ENCODE data around the gene GSG1L.

GSG1L gene

DNA sequence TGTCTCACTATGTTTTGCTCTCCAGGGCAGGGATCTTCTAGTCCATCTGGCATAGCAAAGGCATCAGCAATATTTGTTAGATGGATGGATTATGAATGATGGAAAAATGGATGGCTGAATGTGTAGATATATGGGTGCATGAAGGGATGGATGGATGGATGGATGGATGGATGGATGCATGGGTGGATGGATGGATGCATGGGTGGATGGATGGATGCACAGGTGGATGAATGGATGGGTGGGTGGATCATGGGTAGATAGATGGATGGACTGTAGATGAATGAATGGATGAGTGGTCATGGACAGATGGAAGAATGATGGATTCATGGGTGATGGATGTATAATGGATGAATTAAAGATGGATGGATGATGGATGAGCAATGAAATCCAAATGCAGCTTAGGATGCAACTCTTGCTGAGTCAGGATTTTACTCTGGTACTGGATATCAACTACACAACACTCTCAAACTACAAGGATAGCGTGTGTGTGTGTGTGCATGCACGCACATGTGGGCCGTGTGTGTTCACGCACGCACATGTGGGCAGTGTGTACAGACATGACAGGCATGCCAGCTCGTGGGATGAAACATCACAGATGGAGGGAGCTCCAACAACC is 34.0 kb downstream of the GSG1L start:
- no peaks in the 10 kb centered on the region for H3K9me3 Mint-ChIP-seq (ENCODE audit: low read depth)
- H3K36me3 Mint-ChIP-seq = no peaks in the 10 kb centered on the region
- H3K4me3 Mint-ChIP-seq = no peak overlapping the region
- no peak overlapping the region for H3K27ac Mint-ChIP-seq
- peaks cover 5% of the 10 kb centered on the region for H3K27me3 Mint-ChIP-seq
- H3K4me1 Mint-ChIP-seq (ENCODE audit: low read depth) = no peaks in the 10 kb centered on the region

DNA sequence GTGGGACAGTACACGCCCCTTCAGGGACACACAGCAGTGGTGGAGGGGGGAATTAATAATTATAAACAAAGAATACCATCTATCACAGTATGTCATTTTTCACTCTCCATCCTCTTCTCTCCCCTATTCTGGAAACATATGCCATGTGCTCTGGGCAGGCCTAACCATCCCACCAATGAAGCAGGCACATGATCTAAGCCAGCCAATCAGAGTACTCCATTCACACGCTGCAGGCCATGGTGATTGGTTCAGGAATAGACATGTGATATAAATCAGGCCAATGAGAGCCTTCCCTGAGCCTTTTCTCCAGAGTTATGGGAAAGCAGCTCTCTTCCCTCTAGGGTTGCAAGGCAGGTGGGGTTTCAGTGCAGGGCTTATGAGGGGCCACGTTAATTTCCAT is 36.5 kb downstream of the GSG1L start:
- H3K4me3 Mint-ChIP-seq = no peak overlapping the region
- H3K27ac Mint-ChIP-seq = no peak overlapping the region
- no peaks in the 10 kb centered on the region for H3K36me3 Mint-ChIP-seq
- no peaks in the 10 kb centered on the region for H3K4me1 Mint-ChIP-seq (ENCODE audit: low read depth)
- H3K27me3 Mint-ChIP-seq = no peaks in the 10 kb centered on the region
- no peaks in the 10 kb centered on the region for H3K9me3 Mint-ChIP-seq (ENCODE audit: low read depth)

DNA sequence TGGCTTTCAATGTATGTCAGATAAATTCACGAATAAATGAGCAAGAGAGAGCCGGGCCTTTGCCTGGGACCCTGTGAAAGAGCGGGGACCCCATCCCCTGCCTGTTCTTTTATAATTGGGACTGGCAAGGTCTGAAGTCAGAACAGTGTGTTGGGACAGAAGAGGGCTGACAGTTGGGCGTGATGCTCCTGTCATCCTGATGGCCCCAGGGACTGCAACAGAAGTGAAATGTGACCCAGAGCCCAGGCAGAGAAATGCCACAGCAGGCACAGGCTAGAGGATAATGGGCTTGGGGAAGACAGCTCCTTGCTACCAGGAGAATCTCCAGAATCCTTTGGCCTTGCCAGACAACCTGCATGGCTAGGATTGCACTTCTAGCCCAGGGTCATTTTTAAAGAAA is 37.9 kb downstream of the GSG1L start:
- peaks cover 1% of the 10 kb centered on the region for H3K27me3 Mint-ChIP-seq
- H3K9me3 Mint-ChIP-seq (ENCODE audit: low read depth) = peaks cover 4% of the 10 kb centered on the region
- no peaks in the 10 kb centered on the region for H3K4me1 Mint-ChIP-seq (ENCODE audit: low read depth)
- no peak overlapping the region for H3K4me3 Mint-ChIP-seq
- H3K27ac Mint-ChIP-seq = no peak overlapping the region
- H3K36me3 Mint-ChIP-seq = no peaks in the 10 kb centered on the region

DNA sequence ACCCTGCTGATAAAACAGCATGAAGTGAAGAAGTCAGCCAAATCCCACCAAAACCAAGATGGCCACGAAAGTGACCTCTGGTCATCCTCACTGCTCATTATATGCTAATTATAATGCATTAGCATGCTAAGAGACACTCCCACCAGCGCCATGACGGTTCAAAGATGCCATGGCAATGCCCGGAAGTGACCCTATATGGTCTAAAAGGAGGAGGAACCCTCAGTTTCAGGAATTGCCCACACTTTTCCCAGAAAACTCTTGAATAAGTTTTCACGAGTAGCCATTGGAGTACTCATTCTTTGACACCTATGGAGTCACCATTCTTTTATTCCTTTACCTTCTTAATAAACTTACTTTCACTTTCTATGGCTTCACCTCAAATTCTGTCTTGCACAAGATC is 44.3 kb downstream of the GSG1L start:
- Mint-ChIP-seq H3K4me3 (no peak overlapping the region), H3K27me3 (peaks cover 11% of the 10 kb centered on the region), H3K4me1 (ENCODE audit: low read depth) (no peaks in the 10 kb centered on the region), H3K36me3 (peaks cover 2% of the 10 kb centered on the region), H3K9me3 (ENCODE audit: low read depth) (peaks cover 4% of the 10 kb centered on the region), H3K27ac (no peak overlapping the region)

DNA sequence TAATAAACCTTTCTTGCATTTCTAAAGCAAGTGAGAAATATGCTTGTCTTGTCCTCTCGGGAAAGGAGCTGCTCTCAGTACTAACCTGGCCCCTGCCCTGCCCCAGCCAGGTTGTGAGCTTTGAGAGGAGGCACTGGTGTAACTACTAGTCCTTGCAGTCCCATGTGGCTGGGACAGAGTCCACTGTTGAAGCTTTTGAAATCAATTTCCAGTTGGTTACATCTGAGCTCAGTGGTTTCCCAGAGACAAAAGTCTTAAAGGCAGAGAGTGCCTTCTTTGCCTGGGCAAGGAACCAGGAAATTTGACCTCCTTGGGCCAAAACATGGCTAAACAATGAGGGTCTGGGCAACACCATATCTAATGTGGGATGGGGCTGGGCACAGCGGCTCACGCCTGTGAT is 48.7 kb downstream of the GSG1L start:
- Mint-ChIP-seq H3K4me3 (no peak overlapping the region), H3K36me3 (peaks cover 2% of the 10 kb centered on the region), H3K4me1 (ENCODE audit: low read depth) (no peaks in the 10 kb centered on the region), H3K9me3 (ENCODE audit: low read depth) (no peaks in the 10 kb centered on the region), H3K27me3 (peaks cover 11% of the 10 kb centered on the region), H3K27ac (no peak overlapping the region)

DNA sequence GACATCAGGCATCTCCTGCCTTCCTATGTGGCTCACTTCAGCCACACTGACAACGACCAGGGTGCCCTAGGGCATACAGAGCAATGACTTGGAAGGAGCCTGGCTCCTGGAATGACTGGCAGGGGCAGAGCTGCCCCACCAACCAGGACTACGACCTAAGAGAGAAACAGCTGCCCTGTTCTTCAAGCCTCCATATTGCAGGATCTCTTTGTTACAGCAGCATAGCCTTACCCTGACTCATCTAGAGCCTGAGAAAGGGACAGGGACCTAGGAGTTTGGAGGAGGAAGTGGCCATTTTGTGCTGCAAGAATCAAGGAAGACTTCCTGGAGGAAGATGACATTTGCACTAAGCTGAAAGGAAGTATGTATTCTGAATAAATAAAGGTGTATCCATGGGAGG is 49.6 kb downstream of the GSG1L start:
- peaks cover 10% of the 10 kb centered on the region for H3K27me3 Mint-ChIP-seq
- no peak overlapping the region for H3K4me3 Mint-ChIP-seq
- H3K36me3 Mint-ChIP-seq = peaks cover 1% of the 10 kb centered on the region
- no peaks in the 10 kb centered on the region for H3K9me3 Mint-ChIP-seq (ENCODE audit: low read depth)
- no peak overlapping the region for H3K27ac Mint-ChIP-seq
- no peaks in the 10 kb centered on the region for H3K4me1 Mint-ChIP-seq (ENCODE audit: low read depth)

DNA sequence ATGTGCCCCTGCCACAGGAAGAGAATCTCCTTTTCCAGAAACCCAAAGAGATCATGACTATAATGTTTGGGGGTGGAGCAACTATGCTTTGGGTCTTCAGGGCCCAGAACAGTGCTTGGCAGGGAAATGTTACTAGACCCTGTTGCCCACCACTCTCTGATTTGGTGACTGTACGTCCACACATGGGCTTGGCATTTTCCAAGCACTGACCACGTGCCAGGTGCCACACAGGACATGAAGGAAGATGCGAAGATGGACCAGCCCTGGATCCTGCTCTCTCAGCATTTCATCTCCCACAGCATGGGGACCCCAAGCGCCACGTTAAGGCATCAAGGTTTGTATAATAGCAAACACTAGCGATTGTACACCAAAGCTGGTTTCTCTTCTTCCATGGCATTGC is 50.1 kb downstream of the GSG1L start:
- Mint-ChIP-seq H3K4me1 (ENCODE audit: low read depth) (no peaks in the 10 kb centered on the region), H3K27ac (no peak overlapping the region), H3K36me3 (no peaks in the 10 kb centered on the region), H3K9me3 (ENCODE audit: low read depth) (no peaks in the 10 kb centered on the region), H3K4me3 (no peak overlapping the region), H3K27me3 (peaks cover 10% of the 10 kb centered on the region)

DNA sequence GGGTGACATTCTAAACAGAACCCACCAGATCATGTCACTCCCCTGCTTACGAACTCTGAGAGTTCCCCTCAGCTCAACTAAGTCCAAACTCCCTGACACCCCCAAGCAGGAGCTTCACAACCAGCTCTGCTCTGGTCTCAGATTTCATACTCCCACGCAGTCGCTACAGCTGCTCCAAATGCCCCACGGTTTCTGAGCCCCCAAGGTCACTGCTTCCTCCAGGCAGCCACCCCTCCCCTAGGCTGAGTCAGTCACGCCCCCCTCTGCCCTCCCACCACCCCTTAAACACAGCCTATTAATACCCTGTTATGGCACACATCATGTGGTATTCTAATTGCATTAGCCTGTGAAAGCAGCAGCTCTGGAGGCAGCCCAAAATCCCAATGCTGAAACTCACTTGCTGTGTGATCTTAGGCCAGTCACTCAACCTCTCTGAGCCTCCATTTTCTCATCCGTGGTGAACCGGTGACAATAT is 51.5 kb downstream of the GSG1L start:
- H3K4me1 Mint-ChIP-seq (ENCODE audit: low read depth) = no peaks in the 10 kb centered on the region
- no peaks in the 10 kb centered on the region for H3K36me3 Mint-ChIP-seq
- H3K27ac Mint-ChIP-seq = no peak overlapping the region
- no peak overlapping the region for H3K4me3 Mint-ChIP-seq
- H3K27me3 Mint-ChIP-seq = peaks cover 10% of the 10 kb centered on the region
- no peaks in the 10 kb centered on the region for H3K9me3 Mint-ChIP-seq (ENCODE audit: low read depth)

DNA sequence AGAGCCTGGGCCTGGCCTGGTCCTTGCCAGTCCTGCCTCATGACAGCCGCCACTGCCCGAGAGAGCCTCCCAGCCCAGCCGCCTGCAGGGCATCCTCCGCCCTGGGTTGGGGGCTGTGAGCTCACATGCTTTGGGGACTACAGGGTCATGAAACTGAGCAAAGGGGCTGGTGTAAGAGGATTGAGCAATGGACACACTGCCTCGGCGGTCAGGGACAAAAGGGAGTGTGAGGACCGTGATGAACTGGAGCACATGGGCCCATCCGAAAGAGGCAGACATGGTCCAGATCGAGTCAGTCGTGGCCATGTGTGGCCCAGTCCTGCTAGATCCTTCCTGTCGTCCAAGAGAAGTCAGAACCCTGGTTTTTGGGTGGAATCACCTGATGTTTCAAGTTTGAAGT is 52.3 kb downstream of the GSG1L start:
- H3K4me1 Mint-ChIP-seq (ENCODE audit: low read depth) = no peaks in the 10 kb centered on the region
- H3K4me3 Mint-ChIP-seq = no peak overlapping the region
- no peaks in the 10 kb centered on the region for H3K9me3 Mint-ChIP-seq (ENCODE audit: low read depth)
- no peaks in the 10 kb centered on the region for H3K36me3 Mint-ChIP-seq
- H3K27me3 Mint-ChIP-seq = peaks cover 5% of the 10 kb centered on the region
- H3K27ac Mint-ChIP-seq = no peak overlapping the region

DNA sequence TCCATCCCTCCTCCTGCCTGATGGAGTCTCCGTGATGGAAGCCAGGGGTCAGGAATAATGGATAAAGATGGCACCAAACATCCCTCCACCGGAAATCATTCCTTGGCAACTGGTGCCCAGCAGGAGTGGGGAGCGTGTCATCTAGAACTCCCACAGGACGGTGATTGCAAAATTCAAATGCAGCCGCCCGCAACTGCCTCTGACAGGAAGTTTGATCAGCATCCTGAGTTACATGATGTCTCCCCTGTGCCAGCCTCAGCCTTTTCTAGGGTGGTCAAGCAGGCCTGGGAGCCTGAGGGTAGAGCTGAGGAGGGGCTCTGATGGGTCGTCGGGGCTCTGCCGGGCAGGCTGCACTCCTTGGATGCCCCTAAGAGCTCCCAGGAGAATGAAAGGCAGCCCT is 52.8 kb downstream of the GSG1L start:
- Mint-ChIP-seq H3K9me3 (ENCODE audit: low read depth) (no peaks in the 10 kb centered on the region), H3K36me3 (no peaks in the 10 kb centered on the region), H3K27ac (no peak overlapping the region), H3K27me3 (peaks cover 5% of the 10 kb centered on the region), H3K4me3 (no peak overlapping the region), H3K4me1 (ENCODE audit: low read depth) (no peaks in the 10 kb centered on the region)

DNA sequence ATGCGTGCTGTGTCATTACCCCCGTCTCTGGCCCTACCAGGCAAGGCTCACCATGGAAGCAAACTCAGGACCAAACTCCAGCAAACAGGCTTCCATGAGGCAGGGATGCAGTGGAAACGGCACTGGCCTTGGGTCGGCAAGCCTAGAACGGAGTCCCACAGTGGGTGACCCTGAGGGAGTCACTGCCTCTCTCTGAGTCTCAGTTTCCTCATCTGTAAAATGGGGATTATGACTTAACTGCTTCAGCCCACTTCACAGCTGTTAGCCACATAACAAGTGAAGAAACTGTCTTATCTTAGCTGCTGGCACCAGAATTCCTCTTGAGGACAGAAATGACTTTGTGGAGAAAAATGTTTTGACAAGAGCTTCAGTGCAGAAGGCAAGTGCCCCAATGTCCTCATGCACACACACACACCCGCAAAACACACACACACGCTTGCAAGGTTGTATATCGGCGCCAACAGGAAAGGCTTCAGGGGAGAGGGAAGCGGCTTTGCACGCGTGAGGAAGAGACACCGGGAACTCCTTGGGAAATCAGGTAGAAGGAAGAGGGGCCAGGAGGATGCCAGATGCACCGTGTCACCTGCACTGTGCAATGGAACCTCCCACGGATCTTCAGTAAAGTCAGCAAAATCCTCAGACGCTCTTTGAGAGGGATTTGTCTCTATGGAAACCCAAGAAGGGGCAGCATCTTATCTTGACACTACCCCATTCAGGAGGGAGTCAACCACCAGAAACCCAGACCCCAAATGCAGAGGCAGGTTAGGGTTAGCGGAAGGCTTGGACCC is 53.7 kb downstream of the GSG1L start:
- H3K36me3 Mint-ChIP-seq = no peaks in the 10 kb centered on the region
- H3K9me3 Mint-ChIP-seq (ENCODE audit: low read depth) = no peaks in the 10 kb centered on the region
- H3K27ac Mint-ChIP-seq = no peak overlapping the region
- H3K4me1 Mint-ChIP-seq (ENCODE audit: low read depth) = no peaks in the 10 kb centered on the region
- H3K27me3 Mint-ChIP-seq = peaks cover 3% of the 10 kb centered on the region
- no peak overlapping the region for H3K4me3 Mint-ChIP-seq

DNA sequence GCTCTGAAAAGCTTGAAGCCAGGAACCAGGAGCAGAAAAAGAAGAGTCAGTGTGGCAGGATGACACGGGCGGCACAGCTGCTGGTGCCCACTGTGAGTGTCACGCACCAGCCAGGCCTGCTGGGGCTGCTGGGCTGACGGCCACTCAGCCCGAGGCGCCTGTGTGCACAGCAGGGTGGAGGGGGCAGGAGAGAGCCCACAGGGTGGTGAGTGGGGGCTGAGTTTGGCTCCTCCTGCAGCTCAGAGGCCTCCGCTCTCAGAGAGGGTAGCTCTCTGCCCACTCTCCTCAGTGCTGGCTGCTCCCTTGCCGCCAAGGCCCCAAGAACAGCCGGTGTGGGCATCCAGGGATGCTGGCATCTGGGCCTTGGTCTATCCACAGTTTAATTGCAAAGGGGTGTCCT is 59.6 kb downstream of the GSG1L start:
- Mint-ChIP-seq H3K4me3 (no peak overlapping the region), H3K36me3 (no peaks in the 10 kb centered on the region), H3K27me3 (peaks cover 2% of the 10 kb centered on the region), H3K4me1 (ENCODE audit: low read depth) (no peaks in the 10 kb centered on the region), H3K27ac (no peak overlapping the region), H3K9me3 (ENCODE audit: low read depth) (no peaks in the 10 kb centered on the region)

DNA sequence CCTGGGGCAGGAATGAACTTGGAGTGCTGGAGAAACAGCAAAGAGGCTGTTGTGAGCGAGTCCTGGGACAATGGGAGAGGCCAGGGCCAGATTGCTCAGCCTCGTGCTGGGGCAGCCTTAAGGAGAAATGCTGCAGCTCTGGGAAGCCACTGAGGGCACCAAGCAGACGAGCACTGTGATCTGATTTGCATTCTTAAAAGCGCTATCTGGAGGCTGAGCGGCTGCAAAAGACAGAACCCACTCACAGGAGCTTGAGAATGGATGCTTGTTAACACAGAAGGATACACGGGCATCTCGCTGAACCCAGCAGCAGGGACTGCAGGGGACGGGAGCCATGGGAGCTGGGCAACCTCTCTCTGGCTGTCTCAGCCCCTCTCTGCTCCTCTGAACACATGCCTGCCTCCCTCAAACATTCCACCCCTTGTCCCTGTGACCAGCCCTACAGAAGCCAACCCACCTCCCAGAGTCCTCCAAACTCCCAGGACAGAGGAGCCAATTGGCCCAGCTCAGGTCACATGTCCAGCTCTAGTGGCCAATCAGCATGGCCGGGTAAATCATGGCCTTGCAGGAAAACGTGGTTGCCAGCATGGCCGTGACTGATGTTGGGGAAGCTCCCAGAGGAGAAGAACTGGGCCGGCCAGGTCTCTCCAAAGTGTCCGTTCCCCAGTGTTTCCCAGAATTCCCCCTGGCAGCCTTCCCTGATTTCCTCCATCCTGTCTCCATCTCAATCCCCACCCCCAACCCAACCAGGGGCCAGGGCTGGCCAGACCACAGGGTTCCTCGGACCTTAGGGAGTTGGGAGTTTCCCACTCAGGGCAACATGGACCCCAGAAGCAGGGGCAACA is 60.3 kb downstream of the GSG1L start:
- H3K4me3 Mint-ChIP-seq = no peak overlapping the region
- H3K4me1 Mint-ChIP-seq (ENCODE audit: low read depth) = no peaks in the 10 kb centered on the region
- H3K36me3 Mint-ChIP-seq = no peaks in the 10 kb centered on the region
- H3K9me3 Mint-ChIP-seq (ENCODE audit: low read depth) = no peaks in the 10 kb centered on the region
- H3K27me3 Mint-ChIP-seq = no peaks in the 10 kb centered on the region
- H3K27ac Mint-ChIP-seq = no peak overlapping the region

DNA sequence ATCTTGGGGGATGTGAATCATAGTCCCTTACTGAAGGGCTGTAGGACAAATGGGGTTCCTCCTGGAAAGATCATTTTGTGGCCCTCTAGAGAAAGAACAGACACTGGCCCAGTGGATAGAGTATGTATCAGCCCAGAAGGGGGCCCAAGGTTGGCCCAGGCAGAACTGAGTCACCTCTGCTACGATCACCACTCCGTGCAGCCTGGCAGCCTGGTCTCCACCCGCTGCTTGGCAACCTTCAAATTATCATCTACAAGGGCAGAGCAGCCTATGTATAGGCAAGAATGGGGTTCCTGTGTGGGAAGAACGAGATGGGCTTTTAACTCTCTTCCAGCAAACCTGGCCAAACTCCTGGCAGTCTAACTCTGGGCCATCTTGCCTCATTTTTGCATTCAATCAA is 61.9 kb downstream of the GSG1L start:
- Mint-ChIP-seq H3K9me3 (ENCODE audit: low read depth) (no peaks in the 10 kb centered on the region), H3K4me1 (ENCODE audit: low read depth) (no peaks in the 10 kb centered on the region), H3K27ac (no peak overlapping the region), H3K27me3 (no peaks in the 10 kb centered on the region), H3K4me3 (no peak overlapping the region), H3K36me3 (no peaks in the 10 kb centered on the region)

DNA sequence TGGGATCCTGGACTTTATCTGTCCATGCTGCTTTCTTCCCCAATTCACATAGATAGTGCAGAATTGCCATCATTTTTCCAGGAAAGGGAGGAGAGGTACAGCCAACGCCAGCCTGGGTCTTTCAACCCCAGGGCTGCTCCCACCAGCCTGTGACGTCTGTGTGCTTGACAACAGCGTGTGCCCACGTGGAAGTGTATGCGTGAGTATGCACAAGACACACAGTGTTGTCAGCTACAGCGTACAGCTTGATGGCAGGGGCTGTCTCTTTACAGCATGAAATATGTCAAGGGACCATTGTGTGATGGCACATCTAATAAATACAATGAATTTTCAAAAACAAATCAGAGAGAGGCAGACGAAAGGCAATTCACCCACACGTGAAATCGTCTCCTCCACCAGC is 62.3 kb downstream of the GSG1L start:
- no peaks in the 10 kb centered on the region for H3K4me1 Mint-ChIP-seq (ENCODE audit: low read depth)
- H3K27ac Mint-ChIP-seq = no peak overlapping the region
- no peaks in the 10 kb centered on the region for H3K36me3 Mint-ChIP-seq
- H3K27me3 Mint-ChIP-seq = no peaks in the 10 kb centered on the region
- H3K4me3 Mint-ChIP-seq = no peak overlapping the region
- no peaks in the 10 kb centered on the region for H3K9me3 Mint-ChIP-seq (ENCODE audit: low read depth)
